PFSK-1 (cell line): Measurements from ENCODE around the gene GRK4.

Experiments
- FOXP2 ChIP-seq: optimal IDR thresholded peaks from 2 replicates; pipeline ENCODE3; 2011; ENCODE audit warnings: borderline replicate concordance, control low read depth, inconsistent platforms; ENCODE audit not compliant: insufficient read depth; ENCODE audit errors: extremely low read length, extremely low read depth
- POLR2AphosphoS5 ChIP-seq: IDR thresholded peaks from 2 replicates; pipeline ENCODE4 v1.6.1; 2012; ENCODE audit warnings: low read depth, mild to moderate bottlenecking, control low read depth, low read length, moderate library complexity
- REST ChIP-seq, 2 experiments: IDR thresholded peaks; 2 replicates each; pipeline versions ENCODE4 v1.6.1 to v1.8.0; 2011 to 2012; ENCODE audit warnings: low read depth in 2 of 2, low read length in 2 of 2, control low read depth in 1 of 2, inconsistent platforms in 1 of 2, mild to moderate bottlenecking in 1 of 2, moderate library complexity in 1 of 2; ENCODE audit not compliant: insufficient read depth in 1 of 2
- SIN3A ChIP-seq: IDR thresholded peaks from 2 replicates; pipeline ENCODE4 v1.6.1; 2012; ENCODE audit warnings: mild to moderate bottlenecking, low read length, moderate library complexity, borderline replicate concordance; ENCODE audit not compliant: insufficient read depth
- TAF1 ChIP-seq: IDR thresholded peaks from 2 replicates; pipeline ENCODE4 v1.6.1; 2012; ENCODE audit warnings: low read length, control low read depth, borderline replicate concordance; ENCODE audit not compliant: insufficient read depth

GRCh38 chr4:2941138-2942036, 22.0 kb upstream of the GRK4 start:
- TF ChIP-seq TAF1 (no peak), POLR2AphosphoS5 (no peak), REST (IDR thresholded peaks at IDR 0.05; ENCODE audit: insufficient read depth in 1 of 2, low read depth in 2 of 2, low read length in 2 of 2) (no peak), SIN3A (no peak), FOXP2 (no peak)
